IMR-90 (cell line): ENCODE measurements around the gene SPAG16. TPM values are rescaled to one million over a fixed set of nuclear protein-coding genes. Genes with fewer than 3 reads are reported as not detected.
"Not testable (repeated sequence)": the region's sequence is repeated elsewhere in the genome, so short reads cannot be mapped to it uniquely, and the experiment has no call there.

ENCODE experiments used
- ATAC-seq: fragments of 200-7000 bp; cut with Tn5 transposase; 2 replicates; pipeline ENCODE4 v1.9.1; 2020; ENCODE audit warnings: low read depth, mild to moderate bottlenecking, moderate library complexity
- BruUV-seq: library from RNA; stranded (reverse); fragments of 400-500 nt; replicated peaks from 2 replicates; lab custom pipeline; 2021; lab: Mats Ljungman, UMichigan
- CTCF ChIA-PET: fragments of 300-600 bp; formaldehyde crosslinking; extraction: SDS; loops from one replicate; lab custom pipeline; 2021; ENCODE audit warnings: antibody characterized with exemption; lab: Yijun Ruan, JAX
- POLR2A ChIA-PET: fragments of 300-600 bp; sonication (Branson Sonifier 250); formaldehyde crosslinking; loops from one replicate; lab custom pipeline; 2022; ENCODE audit warnings: antibody characterized with exemption; ENCODE audit not compliant: unreplicated experiment; lab: Charles Lee
- DNase-seq: peaks from one replicate; pipeline ENCODE4 v3.0.0; 2013
- H2AFZ ChIP-seq: replicated peaks from 2 replicates; pipeline ENCODE3; 2013; ENCODE audit warnings: low read length, mild to moderate bottlenecking; ENCODE audit not compliant: poor library complexity
- H2AK5ac ChIP-seq: 2 replicates; pipeline ENCODE4 v1.6.1; 2013; ENCODE audit warnings: low read depth, low read length, inconsistent platforms
- H2AK9ac ChIP-seq: replicated peaks from 2 replicates; pipeline ENCODE3; 2013; ENCODE audit warnings: mild to moderate bottlenecking, low read depth, low read length, moderate library complexity; ENCODE audit not compliant: poor library complexity
- H2BK120ac ChIP-seq: 2 replicates; pipeline ENCODE4 v1.6.1; 2013; ENCODE audit warnings: low read depth, low read length, inconsistent platforms
- H2BK15ac ChIP-seq: 3 replicates; pipeline ENCODE4 v1.6.1; 2013; ENCODE audit warnings: low read depth, low read length, inconsistent platforms
- H2BK20ac ChIP-seq: 2 replicates; pipeline ENCODE4 v1.6.1; 2013; ENCODE audit warnings: low read depth, mild to moderate bottlenecking, inconsistent platforms, low read length, moderate library complexity
- H2BK5ac ChIP-seq: 2 replicates; pipeline ENCODE4 v1.6.1; 2013; ENCODE audit warnings: mild to moderate bottlenecking, low read depth, low read length, inconsistent platforms; ENCODE audit not compliant: poor library complexity, severe bottlenecking
- H3K14ac ChIP-seq: replicated peaks from 2 replicates; pipeline ENCODE4 v1.6.1; 2013; ENCODE audit warnings: low read depth, low read length, inconsistent platforms
- H3K18ac ChIP-seq: 2 replicates; pipeline ENCODE4 v1.6.1; 2013; ENCODE audit warnings: low read depth, low read length, control low read depth
- H3K23ac ChIP-seq: 2 replicates; pipeline ENCODE4 v1.6.1; 2013; ENCODE audit warnings: low read depth, low read length, inconsistent platforms
- H3K27ac ChIP-seq: 2 replicates; pipeline ENCODE4 v1.5.1; 2013; ENCODE audit warnings: mild to moderate bottlenecking, control low read depth, low read length; ENCODE audit not compliant: insufficient read depth
- H3K27me3 ChIP-seq: 2 replicates; pipeline ENCODE4 v1.6.1; 2013; ENCODE audit warnings: low read length; ENCODE audit not compliant: control insufficient read depth, insufficient read depth
- H3K36me3 ChIP-seq: 2 replicates; pipeline ENCODE4 v1.6.1; 2013; ENCODE audit warnings: low read length, mixed read lengths; ENCODE audit not compliant: control insufficient read depth, insufficient read depth
- H3K4ac ChIP-seq: 2 replicates; pipeline ENCODE4 v1.6.1; 2013; ENCODE audit warnings: low read depth, low read length, inconsistent platforms
- H3K4me1 ChIP-seq: 2 replicates; pipeline ENCODE4 v1.6.1; 2013; ENCODE audit warnings: low read length, mixed read lengths; ENCODE audit not compliant: control insufficient read depth, insufficient read depth
- H3K4me2 ChIP-seq: 2 replicates; pipeline ENCODE4 v1.6.1; 2013; ENCODE audit warnings: low read depth, mild to moderate bottlenecking, control low read depth, low read length, moderate library complexity
- H3K4me3 ChIP-seq: 2 replicates; pipeline ENCODE4 v1.5.1; 2013; ENCODE audit warnings: low read depth, mild to moderate bottlenecking, control low read depth, low read length, moderate library complexity; ENCODE audit not compliant: insufficient read depth
- H3K56ac ChIP-seq: 2 replicates; pipeline ENCODE4 v1.6.1; 2013; ENCODE audit warnings: low read length, inconsistent platforms; ENCODE audit not compliant: insufficient read depth; ENCODE audit errors: extremely low read depth
- H3K79me1 ChIP-seq, 2 experiments: 2 replicates each; pipeline ENCODE4 v1.6.1; 2013; ENCODE audit warnings: low read length in 2 of 2, inconsistent platforms in 1 of 2, low read depth in 1 of 2
- H3K9ac ChIP-seq: 2 replicates; pipeline ENCODE4 v1.6.1; 2013; ENCODE audit warnings: low read depth, low read length, control low read depth
- H3K9me1 ChIP-seq: 2 replicates; pipeline ENCODE4 v1.6.1; 2013; ENCODE audit warnings: low read length, inconsistent platforms; ENCODE audit not compliant: insufficient read depth
- H3K9me3 ChIP-seq: 2 replicates; pipeline ENCODE4 v1.6.1; 2013; ENCODE audit warnings: low read length; ENCODE audit not compliant: control insufficient read depth, insufficient read depth
- H4K20me1 ChIP-seq: 2 replicates; pipeline ENCODE4 v1.6.1; 2013; ENCODE audit warnings: low read length, inconsistent platforms; ENCODE audit not compliant: insufficient read depth
- H4K5ac ChIP-seq: 2 replicates; pipeline ENCODE4 v1.6.1; 2013; ENCODE audit warnings: mild to moderate bottlenecking, low read depth, low read length, control low read depth
- H4K8ac ChIP-seq, 2 experiments: 2 replicates each; pipeline ENCODE4 v1.6.1; 2013; ENCODE audit warnings: low read depth in 2 of 2, low read length in 2 of 2, control low read depth in 1 of 2, inconsistent platforms in 1 of 2
- H4K91ac ChIP-seq: 2 replicates; pipeline ENCODE4 v1.6.1; 2013; ENCODE audit warnings: low read depth, low read length, inconsistent platforms; ENCODE audit not compliant: insufficient read depth
- WGBS, 2 experiments: methylation state at CpG; one replicate each; pipeline versions ENCODE4 v1.1.5 to v1.1.7; 2013; ENCODE audit warnings: missing lambda C conversion rate in 2 of 2; ENCODE audit not compliant: insufficient read length in 1 of 2; ENCODE audit errors: extremely low coverage in 2 of 2; 5-methylcytosine and 5-hydroxymethylcytosine counted together
- dilution Hi-C: fragments of 300-500 bp; cut with HindIII; formaldehyde crosslinking; loops from one replicate; pipeline ENCODE4 v1.14.3; 2018; ENCODE audit warnings: low sequenced_read_pairs; ENCODE audit not compliant: unreplicated experiment
- in situ Hi-C: fragments of 300-500 bp; cut with MboI; formaldehyde crosslinking; loops from 3 replicates; pipeline ENCODE4 v1.14.3; 2019; ENCODE audit warnings: low sequenced_read_pairs, inconsistent platforms, mixed read lengths
- intact Hi-C: fragments of 100-400 bp; cut with micrococcal nuclease; formaldehyde crosslinking; loops from 2 replicates; pipeline ENCODE4 v1.10.0; 2022
- polyA plus RNA-seq, 3 experiments: library from polyadenylated mRNA; depleted of rRNA; stranded (reverse); fragments of >200 nt; gene quantifications; 2 replicates each; pipeline ENCODE4 v1.2.3, GENCODE V29; 2012; ENCODE audit warnings: low replicate concordance in 1 of 3
- total RNA-seq: library from RNA; depleted of rRNA; stranded (reverse); fragments of >200 nt; gene quantifications from 2 replicates; pipeline ENCODE4 v1.2.3, GENCODE V29; 2012

Gene SPAG16
- total and polyA plus RNA-seq, 2 of the 4 experiments (the other 2 are of a cell fraction) = 7.3 to 13.5 TPM

- H3K27me3 ChIP-seq, dilution Hi-C loops, H4K91ac ChIP-seq, H2AFZ ChIP-seq, H3K4me1 ChIP-seq, H2AK5ac ChIP-seq, H3K9me1 ChIP-seq, ATAC-seq, CTCF ChIA-PET, H2BK5ac ChIP-seq, H3K23ac ChIP-seq, H3K4me2 ChIP-seq, H3K9me3 ChIP-seq, H4K5ac ChIP-seq, H2BK20ac ChIP-seq, BruUV-seq, H3K79me1 ChIP-seq, DNase-seq, H3K14ac ChIP-seq, H4K20me1 ChIP-seq, H3K4me3 ChIP-seq, H2BK120ac ChIP-seq, H2AK9ac ChIP-seq, in situ Hi-C loops, H3K18ac ChIP-seq, H3K36me3 ChIP-seq, POLR2A ChIA-PET, H3K4ac ChIP-seq, H3K56ac ChIP-seq, H3K9ac ChIP-seq, H2BK15ac ChIP-seq, intact Hi-C loops, H3K27ac ChIP-seq, H4K8ac ChIP-seq: not testable (repeated sequence)
- WGBS, 2 experiments = no CpG with 5 or more reads among the region's 6 CpGs
Observed at GRCh38 chr2:213408426-213409070, 124.3 kb downstream of the SPAG16 start.

GRCh38 chr2:213410687-213411086, 126.4 kb downstream of the SPAG16 start:
- H4K5ac ChIP-seq, H4K20me1 ChIP-seq, H3K4me2 ChIP-seq, H3K9ac ChIP-seq, H3K27ac ChIP-seq, POLR2A ChIA-PET, H3K36me3 ChIP-seq, H3K4me1 ChIP-seq, H3K27me3 ChIP-seq, H2BK5ac ChIP-seq, H4K91ac ChIP-seq, H3K23ac ChIP-seq, intact Hi-C loops, BruUV-seq, dilution Hi-C loops, H2AK5ac ChIP-seq, H4K8ac ChIP-seq, H3K18ac ChIP-seq, H3K9me3 ChIP-seq, H2BK20ac ChIP-seq, H2BK120ac ChIP-seq, H2AFZ ChIP-seq, H3K4ac ChIP-seq, H3K14ac ChIP-seq, H3K56ac ChIP-seq, in situ Hi-C loops, H2BK15ac ChIP-seq, H3K9me1 ChIP-seq, ATAC-seq, H3K79me1 ChIP-seq, H2AK9ac ChIP-seq, H3K4me3 ChIP-seq, CTCF ChIA-PET, DNase-seq: not testable (repeated sequence)
- WGBS, 2 experiments = 100% methylated on average over 1 of the region's 9 CpGs; no CpG with 5 or more reads in 1 of the 2 experiments
